HepG2 (cell line): Measurements from ENCODE around the gene APOM. TPM values are rescaled to one million over a fixed set of nuclear protein-coding genes. Genes with fewer than 3 reads are reported as not detected.

Experiments
- ESRRA ChIP-seq: sonication (generic); formaldehyde crosslinking; IDR thresholded peaks from 2 replicates; pipeline ENCODE4 v1.5.1; 2020; ENCODE audit warnings: mild to moderate bottlenecking, low read depth, missing genetic modification reagents
- HOXA9 ChIP-seq: sonication (generic); formaldehyde crosslinking; IDR thresholded peaks from 2 replicates; pipeline ENCODE4 v1.8.1; 2022; ENCODE audit warnings: missing genetic modification reagents, mild to moderate bottlenecking, moderate library complexity, borderline replicate concordance
- ISX ChIP-seq: sonication (generic); formaldehyde crosslinking; conservative IDR thresholded peaks from 2 replicates; pipeline ENCODE4 v1.5.0; 2020; ENCODE audit warnings: missing genetic modification reagents
- KLF13 ChIP-seq: sonication (generic); formaldehyde crosslinking; IDR thresholded peaks from 2 replicates; pipeline ENCODE4 v1.4.0; 2020; ENCODE audit warnings: mild to moderate bottlenecking, missing genetic modification reagents
- MAFK ChIP-seq, 2 experiments: IDR thresholded peaks in 1 of 2; conservative IDR thresholded peaks in 1 of 2; 2 replicates each; pipeline ENCODE4 v1.6.1; 2011; ENCODE audit warnings: improper control_type of control experiment in 2 of 2, low read length in 2 of 2
- NFIB ChIP-seq: sonication (generic); formaldehyde crosslinking; IDR thresholded peaks from 2 replicates; pipeline ENCODE4 v1.9.0; 2021; ENCODE audit warnings: missing genetic modification reagents, mild to moderate bottlenecking, borderline replicate concordance
- NKX3-1 ChIP-seq: sonication (generic); formaldehyde crosslinking; IDR thresholded peaks from 2 replicates; pipeline ENCODE4 v1.5.0; 2020; ENCODE audit warnings: missing genetic modification reagents
- SKI ChIP-seq: fragments of 450-650 bp; IDR thresholded peaks from one replicate; pipeline ENCODE4 v1.6.1; 2018; ENCODE audit warnings: mild to moderate bottlenecking; ENCODE audit not compliant: partially characterized antibody
- SKIL ChIP-seq: sonication (generic); formaldehyde crosslinking; IDR thresholded peaks from 2 replicates; pipeline ENCODE4 v1.8.0; 2022; ENCODE audit warnings: missing genetic modification reagents, mild to moderate bottlenecking, moderate library complexity, borderline replicate concordance
- TCF7L2 ChIP-seq: IDR thresholded peaks from 2 replicates; pipeline ENCODE4 v1.6.1; 2011; ENCODE audit warnings: mild to moderate bottlenecking, low read depth, low read length, moderate library complexity
- ZBTB38 ChIP-seq: sonication (generic); formaldehyde crosslinking; IDR thresholded peaks from 2 replicates; pipeline ENCODE4 v1.5.1; 2020; ENCODE audit warnings: mild to moderate bottlenecking, missing genetic modification reagents
- ZBTB8A ChIP-seq: sonication (generic); formaldehyde crosslinking; IDR thresholded peaks from 2 replicates; pipeline ENCODE4 v1.4.0; 2020; ENCODE audit warnings: mild to moderate bottlenecking, low read depth, missing genetic modification reagents, borderline replicate concordance
- ZNF616 ChIP-seq: sonication (generic); formaldehyde crosslinking; IDR thresholded peaks from 2 replicates; pipeline ENCODE4 v1.5.0; 2020; ENCODE audit warnings: low read depth, mild to moderate bottlenecking, missing genetic modification reagents
- ZNF670 ChIP-seq: sonication (generic); formaldehyde crosslinking; IDR thresholded peaks from 2 replicates; pipeline ENCODE4 v1.8.0; 2022; ENCODE audit warnings: mild to moderate bottlenecking, missing genetic modification reagents, borderline replicate concordance
- ZNF713 ChIP-seq: sonication (generic); formaldehyde crosslinking; IDR thresholded peaks from 2 replicates; pipeline ENCODE4 v1.4.0; 2020; ENCODE audit warnings: mild to moderate bottlenecking, missing genetic modification reagents
- ZNF775 ChIP-seq: sonication (generic); formaldehyde crosslinking; IDR thresholded peaks from 2 replicates; pipeline ENCODE4 v1.4.0; 2020; ENCODE audit warnings: missing genetic modification reagents, mild to moderate bottlenecking, moderate library complexity, borderline replicate concordance
- polyA plus RNA-seq, 8 experiments: library from polyadenylated mRNA; depleted of rRNA in 3 of 8; stranded (reverse) in 7 of 8; unstranded in 1 of 8; fragments of >200 nt; fragmentation: Illumina TruSeq in 4 of 8; extraction: Trizol in 4 of 8; gene quantifications; 2 replicates each; pipeline versions ENCODE4 v1.2.1 to v1.2.3, GENCODE V29; 2011 to 2016; ENCODE audit warnings: low read depth in 4 of 8, missing spikeins in 1 of 8, mixed read lengths in 1 of 8; ENCODE audit not compliant: insufficient read depth in 1 of 8
- total RNA-seq, 5 experiments: library from RNA; depleted of rRNA; stranded (reverse); fragments of >200 nt; fragmentation: Illumina TruSeq; extraction: Trizol; gene quantifications; 2 replicates each; pipeline ENCODE4 v1.2.3, GENCODE V29; 2016; ENCODE audit warnings: low read depth in 1 of 5
- TF ChIP-seq, protein P1 (sequence below): sonication (generic); formaldehyde crosslinking; IDR thresholded peaks from 2 replicates; pipeline ENCODE4 v1.4.0; 2020; ENCODE audit warnings: missing genetic modification reagents, borderline replicate concordance
- TF ChIP-seq, protein P2 (sequence below): sonication (generic); formaldehyde crosslinking; IDR thresholded peaks from 2 replicates; pipeline ENCODE4 v1.8.0; 2022; ENCODE audit warnings: mild to moderate bottlenecking, missing genetic modification reagents, moderate library complexity
- TF ChIP-seq, protein P3 (sequence below): IDR thresholded peaks from 2 replicates; pipeline ENCODE4 v1.6.1; 2012; ENCODE audit warnings: low read depth, low read length, improper control_type of control experiment

The APOM gene
- total and polyA plus RNA-seq, 2 of the 13 experiments (the other 11 are each of a cell fraction or from before 2014, with no cell fraction given) = 98.2 to 1,140 TPM

DNA sequence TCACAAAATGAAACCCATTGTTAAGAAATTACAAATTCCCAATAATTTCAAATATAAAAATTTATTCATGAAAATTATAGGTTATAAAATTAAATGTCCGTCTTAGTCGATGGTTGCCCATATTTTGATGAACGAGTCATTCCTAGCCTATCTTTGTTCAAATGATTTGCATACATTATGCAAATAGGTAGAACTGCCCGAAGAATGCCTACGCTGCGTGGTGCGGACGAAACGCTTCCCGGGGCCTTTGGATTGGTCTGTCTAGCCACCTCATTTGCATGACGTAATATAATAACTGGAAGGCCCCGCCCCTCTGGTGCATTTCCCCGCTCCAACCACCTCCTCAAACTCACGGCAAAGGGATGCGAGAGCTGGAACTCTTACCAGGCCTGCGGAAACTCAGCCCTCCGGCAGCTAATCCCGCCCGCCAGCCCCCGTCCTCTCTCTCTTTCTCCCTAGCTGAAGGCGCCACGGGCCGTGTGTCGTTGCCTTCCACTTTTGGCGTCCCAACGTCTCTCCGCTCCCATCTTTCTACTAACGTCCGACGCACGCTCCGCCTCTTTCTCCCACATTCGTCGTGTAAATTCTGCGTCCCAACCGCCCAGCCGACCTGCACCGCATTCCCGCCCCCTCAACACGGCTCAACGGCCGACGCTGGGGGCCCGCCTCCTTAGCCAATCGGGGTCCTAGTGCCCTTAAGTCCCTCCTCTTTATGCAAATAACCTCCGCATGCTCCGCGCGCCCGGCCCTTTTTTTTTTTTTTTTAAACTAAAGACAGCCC, 35.7 kb upstream of the APOM start (continued):
- TF ChIP-seq, protein P1, sequence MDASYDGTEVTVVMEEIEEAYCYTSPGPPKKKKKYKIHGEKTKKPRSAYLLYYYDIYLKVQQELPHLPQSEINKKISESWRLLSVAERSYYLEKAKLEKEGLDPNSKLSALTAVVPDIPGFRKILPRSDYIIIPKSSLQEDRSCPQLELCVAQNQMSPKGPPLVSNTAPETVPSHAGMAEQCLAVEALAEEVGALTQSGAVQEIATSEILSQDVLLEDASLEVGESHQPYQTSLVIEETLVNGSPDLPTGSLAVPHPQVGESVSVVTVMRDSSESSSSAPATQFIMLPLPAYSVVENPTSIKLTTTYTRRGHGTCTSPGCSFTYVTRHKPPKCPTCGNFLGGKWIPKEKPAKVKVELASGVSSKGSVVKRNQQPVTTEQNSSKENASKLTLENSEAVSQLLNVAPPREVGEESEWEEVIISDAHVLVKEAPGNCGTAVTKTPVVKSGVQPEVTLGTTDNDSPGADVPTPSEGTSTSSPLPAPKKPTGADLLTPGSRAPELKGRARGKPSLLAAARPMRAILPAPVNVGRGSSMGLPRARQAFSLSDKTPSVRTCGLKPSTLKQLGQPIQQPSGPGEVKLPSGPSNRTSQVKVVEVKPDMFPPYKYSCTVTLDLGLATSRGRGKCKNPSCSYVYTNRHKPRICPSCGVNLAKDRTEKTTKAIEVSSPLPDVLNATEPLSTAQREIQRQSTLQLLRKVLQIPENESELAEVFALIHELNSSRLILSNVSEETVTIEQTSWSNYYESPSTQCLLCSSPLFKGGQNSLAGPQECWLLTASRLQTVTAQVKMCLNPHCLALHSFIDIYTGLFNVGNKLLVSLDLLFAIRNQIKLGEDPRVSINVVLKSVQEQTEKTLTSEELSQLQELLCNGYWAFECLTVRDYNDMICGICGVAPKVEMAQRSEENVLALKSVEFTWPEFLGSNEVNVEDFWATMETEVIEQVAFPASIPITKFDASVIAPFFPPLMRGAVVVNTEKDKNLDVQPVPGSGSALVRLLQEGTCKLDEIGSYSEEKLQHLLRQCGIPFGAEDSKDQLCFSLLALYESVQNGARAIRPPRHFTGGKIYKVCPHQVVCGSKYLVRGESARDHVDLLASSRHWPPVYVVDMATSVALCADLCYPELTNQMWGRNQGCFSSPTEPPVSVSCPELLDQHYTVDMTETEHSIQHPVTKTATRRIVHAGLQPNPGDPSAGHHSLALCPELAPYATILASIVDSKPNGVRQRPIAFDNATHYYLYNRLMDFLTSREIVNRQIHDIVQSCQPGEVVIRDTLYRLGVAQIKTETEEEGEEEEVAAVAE = no peak; the same call in 1 of the 2 replicates
- 0 out of 2 replicates have a peak, but pooled peaks have one; percentile 43 for TF ChIP-seq ZNF670
- TF ChIP-seq, protein P2, sequence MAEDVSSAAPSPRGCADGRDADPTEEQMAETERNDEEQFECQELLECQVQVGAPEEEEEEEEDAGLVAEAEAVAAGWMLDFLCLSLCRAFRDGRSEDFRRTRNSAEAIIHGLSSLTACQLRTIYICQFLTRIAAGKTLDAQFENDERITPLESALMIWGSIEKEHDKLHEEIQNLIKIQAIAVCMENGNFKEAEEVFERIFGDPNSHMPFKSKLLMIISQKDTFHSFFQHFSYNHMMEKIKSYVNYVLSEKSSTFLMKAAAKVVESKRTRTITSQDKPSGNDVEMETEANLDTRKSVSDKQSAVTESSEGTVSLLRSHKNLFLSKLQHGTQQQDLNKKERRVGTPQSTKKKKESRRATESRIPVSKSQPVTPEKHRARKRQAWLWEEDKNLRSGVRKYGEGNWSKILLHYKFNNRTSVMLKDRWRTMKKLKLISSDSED (CRISPR knock-in tag) = no peak
- TF ChIP-seq ISX = no peak
- no peak for TF ChIP-seq HOXA9 (CRISPR knock-in tag)
- TF ChIP-seq NFIB (CRISPR knock-in tag) = no peak
- TF ChIP-seq ZNF775 (CRISPR knock-in tag) = 0 out of 2 replicates have a peak, but pooled peaks have one; percentile 25
- peak; percentile 24 to 43; a peak in 2 of 4 replicates for TF ChIP-seq MAFK (conservative IDR thresholded peaks at IDR 0.05 in 1 of 2, IDR thresholded peaks at IDR 0.05 in 1 of 2; ENCODE audit: low read length in 2 of 2)
- peak; percentile 86 for TF ChIP-seq ZBTB38 (CRISPR knock-in tag)
- TF ChIP-seq, protein P3, sequence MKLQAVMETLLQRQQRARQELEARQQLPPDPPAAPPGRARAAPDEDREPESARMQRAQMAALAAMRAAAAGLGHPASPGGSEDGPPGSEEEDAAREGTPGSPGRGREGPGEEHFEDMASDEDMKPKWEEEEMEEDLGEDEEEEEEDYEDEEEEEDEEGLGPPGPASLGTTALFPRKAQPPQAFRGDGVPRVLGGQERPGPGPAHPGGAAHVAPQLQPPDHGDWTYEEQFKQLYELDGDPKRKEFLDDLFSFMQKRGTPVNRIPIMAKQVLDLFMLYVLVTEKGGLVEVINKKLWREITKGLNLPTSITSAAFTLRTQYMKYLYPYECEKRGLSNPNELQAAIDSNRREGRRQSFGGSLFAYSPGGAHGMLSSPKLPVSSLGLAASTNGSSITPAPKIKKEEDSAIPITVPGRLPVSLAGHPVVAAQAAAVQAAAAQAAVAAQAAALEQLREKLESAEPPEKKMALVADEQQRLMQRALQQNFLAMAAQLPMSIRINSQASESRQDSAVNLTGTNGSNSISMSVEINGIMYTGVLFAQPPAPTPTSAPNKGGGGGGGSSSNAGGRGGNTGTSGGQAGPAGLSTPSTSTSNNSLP = peak; percentile 56
- TF ChIP-seq ESRRA (CRISPR knock-in tag) = no peak
- no peak for TF ChIP-seq ZNF713
- TF ChIP-seq SKI = peak; percentile 53
- no peak for TF ChIP-seq TCF7L2
- TF ChIP-seq ZNF616 (CRISPR knock-in tag) = no peak
- TF ChIP-seq SKIL (CRISPR knock-in tag) = no peak
- TF ChIP-seq NKX3-1 (CRISPR knock-in tag) = no peak
- peak; percentile 19; the same call in 1 of the 2 replicates for TF ChIP-seq ZBTB8A (CRISPR knock-in tag)
- TF ChIP-seq KLF13 = no peak
